Upper lobe of left lung (tissue), 4 donors: ENCODE data around the gene IGSF9B.

ENCODE experiments used
- POLR2A ChIP-seq, 4 donors: fragments of 450-650 bp; IDR thresholded peaks; one replicate each; pipeline ENCODE4 v1.5.1; 2016 to 2017; ENCODE audit warnings: antibody characterized with exemption in 4 of 4, mild to moderate bottlenecking in 2 of 4
- POLR2AphosphoS5 ChIP-seq, 2 donors: sonication (generic); formaldehyde crosslinking; IDR thresholded peaks; one replicate each; pipeline ENCODE4 v1.5.1; 2017; ENCODE audit warnings: antibody characterized with exemption in 2 of 2
- TF ChIP-seq, protein P1 (sequence below), 6 experiments: fragments of 450-650 bp in 4 of 6; fragments of 200-600 bp in 2 of 6; sonication (generic) in 2 of 6; IDR thresholded peaks; one replicate each; pipeline ENCODE4 v1.5.1; 2016 to 2019; ENCODE audit warnings: antibody characterized with exemption in 6 of 6

DNA sequence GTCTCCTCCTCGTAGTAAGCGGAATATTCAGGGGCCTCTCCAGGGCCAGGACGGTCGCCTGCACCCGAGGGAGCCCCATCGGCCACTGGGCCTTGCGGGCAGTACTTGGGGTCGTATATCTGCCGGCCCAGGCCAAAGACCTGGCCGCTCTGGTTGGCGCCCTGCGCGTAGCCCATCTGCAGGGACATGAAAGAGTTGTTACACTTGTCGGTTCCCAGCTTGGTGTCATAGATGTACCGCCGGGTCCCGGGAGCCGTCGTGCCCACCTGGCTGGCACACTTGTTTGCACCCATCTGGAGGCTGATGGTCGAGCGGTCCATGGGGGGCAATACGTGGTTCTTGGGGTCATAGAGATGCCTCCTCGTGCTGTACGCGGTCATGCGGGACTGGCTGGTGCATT, 92.0 kb downstream of the IGSF9B start:
- TF ChIP-seq POLR2AphosphoS5 (IDR thresholded peaks at IDR 0.05) (no peak), POLR2A (IDR thresholded peaks at IDR 0.05) (no peak)
- TF ChIP-seq, protein P1, sequence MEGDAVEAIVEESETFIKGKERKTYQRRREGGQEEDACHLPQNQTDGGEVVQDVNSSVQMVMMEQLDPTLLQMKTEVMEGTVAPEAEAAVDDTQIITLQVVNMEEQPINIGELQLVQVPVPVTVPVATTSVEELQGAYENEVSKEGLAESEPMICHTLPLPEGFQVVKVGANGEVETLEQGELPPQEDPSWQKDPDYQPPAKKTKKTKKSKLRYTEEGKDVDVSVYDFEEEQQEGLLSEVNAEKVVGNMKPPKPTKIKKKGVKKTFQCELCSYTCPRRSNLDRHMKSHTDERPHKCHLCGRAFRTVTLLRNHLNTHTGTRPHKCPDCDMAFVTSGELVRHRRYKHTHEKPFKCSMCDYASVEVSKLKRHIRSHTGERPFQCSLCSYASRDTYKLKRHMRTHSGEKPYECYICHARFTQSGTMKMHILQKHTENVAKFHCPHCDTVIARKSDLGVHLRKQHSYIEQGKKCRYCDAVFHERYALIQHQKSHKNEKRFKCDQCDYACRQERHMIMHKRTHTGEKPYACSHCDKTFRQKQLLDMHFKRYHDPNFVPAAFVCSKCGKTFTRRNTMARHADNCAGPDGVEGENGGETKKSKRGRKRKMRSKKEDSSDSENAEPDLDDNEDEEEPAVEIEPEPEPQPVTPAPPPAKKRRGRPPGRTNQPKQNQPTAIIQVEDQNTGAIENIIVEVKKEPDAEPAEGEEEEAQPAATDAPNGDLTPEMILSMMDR (IDR thresholded peaks at IDR 0.05) = no peak
